A549 (cell line): ENCODE measurements around the gene MAPK1. TPM values are rescaled to one million over a fixed set of nuclear protein-coding genes. Genes with fewer than 3 reads are reported as not detected.

ENCODE experiments used
- ATAC-seq, 2 experiments: fragments of 200-7000 bp in 1 of 2; fragments of >200 bp in 1 of 2; cut with Nextera tagmentation in 1 of 2; cut with Tn5 transposase in 1 of 2; 3 replicates each; pipeline versions ENCODE4 v1.8.0 to v1.9.1; 2018 to 2020; ENCODE audit warnings: mild to moderate bottlenecking in 1 of 2, moderate library complexity in 1 of 2
- CTCF ChIA-PET: fragments of 300-600 bp; sonication (Branson Sonifier 250); formaldehyde crosslinking; extraction: SDS; loops from one replicate; lab custom pipeline; 2021; ENCODE audit warnings: antibody characterized with exemption, inconsistent platforms; lab: Yijun Ruan, JAX
- POLR2A ChIA-PET: fragments of 350-600 bp; formaldehyde crosslinking; extraction: SDS; loops from one replicate; lab custom pipeline; 2021; ENCODE audit warnings: antibody characterized with exemption, inconsistent platforms; lab: Yijun Ruan, JAX
- DNase-seq, 2 experiments: peaks; one replicate each; pipeline versions ENCODE4 v3.0.0 to v3.0.0-alpha.2; 2011 to 2016; ENCODE audit warnings: low read depth in 1 of 2, low spot score in 1 of 2
- FAIRE-seq: peaks from 2 replicates; lab custom pipeline; 2011; peaks lifted over from hg19 to GRCh38; lab: Jason Lieb, UNC
- H3K27ac ChIP-seq, 2 experiments: fragments of >200 bp; sonication (Bioruptor Twin); formaldehyde crosslinking; 3 replicates each; pipeline ENCODE4 v1.5.1; 2016 to 2017
- H3K4me1 ChIP-seq: fragments of >200 bp; sonication (Bioruptor Twin); formaldehyde crosslinking; 3 replicates; pipeline ENCODE4 v1.6.1; 2016
- H3K4me2 ChIP-seq: fragments of >200 bp; sonication (Bioruptor Twin); formaldehyde crosslinking; 3 replicates; pipeline ENCODE4 v1.6.1; 2016
- H3K4me3 ChIP-seq: fragments of >200 bp; sonication (Bioruptor Twin); formaldehyde crosslinking; 3 replicates; pipeline ENCODE4 v1.5.1; 2016
- H3K9me3 ChIP-seq: fragments of >200 bp; sonication (Bioruptor Twin); formaldehyde crosslinking; 3 replicates; pipeline ENCODE4 v1.6.1; 2016
- BHLHE40 ChIP-seq: IDR thresholded peaks from 2 replicates; pipeline ENCODE4 v1.6.1; 2012; ENCODE audit warnings: low read depth, low read length, inconsistent platforms
- CEBPB ChIP-seq, 2 experiments: fragments of >200 bp in 1 of 2; sonication (Bioruptor Twin) in 1 of 2; formaldehyde crosslinking in 1 of 2; IDR thresholded peaks; 2 replicates each; pipeline ENCODE4 v1.6.1; 2012 to 2016
- EHF ChIP-seq: fragments of 250-450 bp; sonication (Bioruptor Pico); IDR thresholded peaks from 2 replicates; pipeline ENCODE4 v1.5.0; 2020; ENCODE audit warnings: mild to moderate bottlenecking
- EP300 ChIP-seq, 2 experiments: fragments of >200 bp; sonication (Bioruptor Twin); formaldehyde crosslinking; IDR thresholded peaks; 2 replicates in 1 of 2; 3 replicates in 1 of 2; pipeline ENCODE4 v1.6.1; 2016 to 2017
- FOSL2 ChIP-seq, 2 experiments: fragments of 450-650 bp in 1 of 2; fragments of >200 bp in 1 of 2; sonication (Bioruptor Twin) in 1 of 2; formaldehyde crosslinking; IDR thresholded peaks; 2 replicates each; pipeline versions ENCODE4 v1.5.0 to v1.6.1; 2016 to 2020; ENCODE audit warnings: mild to moderate bottlenecking in 1 of 2, moderate library complexity in 1 of 2
- HOXB5 ChIP-seq: fragments of 250-450 bp; sonication (Bioruptor Pico); IDR thresholded peaks from 2 replicates; pipeline ENCODE4 v1.5.0; 2020; ENCODE audit warnings: mild to moderate bottlenecking, moderate library complexity
- JUN ChIP-seq, 2 experiments: fragments of >200 bp; sonication (Bioruptor Twin); formaldehyde crosslinking; IDR thresholded peaks; 2 replicates in 1 of 2; 3 replicates in 1 of 2; pipeline ENCODE4 v1.6.1; 2016 to 2017
- JUNB ChIP-seq: fragments of >200 bp; sonication (Bioruptor Twin); formaldehyde crosslinking; IDR thresholded peaks from 2 replicates; pipeline ENCODE4 v1.6.1; 2016
- MAFK ChIP-seq: fragments of 450-650 bp; IDR thresholded peaks from 2 replicates; pipeline ENCODE4 v1.6.1; 2014; ENCODE audit not compliant: partially characterized antibody
- MYC ChIP-seq: IDR thresholded peaks from 2 replicates; pipeline ENCODE4 v1.6.1; 2012; ENCODE audit warnings: mild to moderate bottlenecking, inconsistent platforms, low read length, improper control_type of control experiment, borderline replicate concordance
- NFE2L2 ChIP-seq: fragments of 150-350 bp; conservative IDR thresholded peaks from 2 replicates; pipeline ENCODE4 v1.6.1; 2014; ENCODE audit warnings: low read length
- POLR2A ChIP-seq: IDR thresholded peaks from 2 replicates; pipeline ENCODE4 v1.6.1; 2012; ENCODE audit warnings: mild to moderate bottlenecking, low read length
- POLR2AphosphoS2 ChIP-seq: conservative IDR thresholded peaks from 2 replicates; pipeline ENCODE4 v1.6.1; 2012; ENCODE audit warnings: low read length, improper control_type of control experiment, inconsistent platforms
- RFX5 ChIP-seq: fragments of 450-650 bp; IDR thresholded peaks from 2 replicates; pipeline ENCODE4 v1.7.1; 2014; ENCODE audit warnings: antibody characterized with exemption, mild to moderate bottlenecking, moderate library complexity
- SMC3 ChIP-seq: fragments of >200 bp; sonication (Bioruptor Twin); formaldehyde crosslinking; IDR thresholded peaks from 3 replicates; pipeline ENCODE4 v1.6.1; 2018; ENCODE audit warnings: inconsistent platforms
- SREBF2 ChIP-seq: fragments of 450-650 bp; IDR thresholded peaks from 2 replicates; pipeline ENCODE4 v1.6.1; 2014; ENCODE audit warnings: mild to moderate bottlenecking, moderate library complexity
- TFCP2L1 ChIP-seq: fragments of 250-450 bp; sonication (Bioruptor Pico); IDR thresholded peaks from 2 replicates; pipeline ENCODE4 v1.5.0; 2021; ENCODE audit warnings: mild to moderate bottlenecking
- ZSCAN20 ChIP-seq: fragments of 250-450 bp; sonication (Bioruptor Pico); IDR thresholded peaks from 2 replicates; pipeline ENCODE4 v1.8.0; 2022; ENCODE audit warnings: mild to moderate bottlenecking, moderate library complexity
- WGBS: methylation state at CpG from one replicate; pipeline ENCODE4 v1.1.6; 2017; ENCODE audit errors: missing lambda C conversion rate; 5-methylcytosine and 5-hydroxymethylcytosine counted together
- polyA plus RNA-seq, 4 experiments: library from polyadenylated mRNA; depleted of rRNA in 3 of 4; stranded (reverse); fragments of >200 nt; fragmentation: RNase III in 1 of 4; extraction: RNeasy Plus Mini Kit Qiagen cat#74134 plus additional on column Dnase treatment in 1 of 4; gene quantifications; 2 replicates in 3 of 4; 3 replicates in 1 of 4; pipeline ENCODE4 v1.2.3, GENCODE V29; 2011 to 2017
- TF ChIP-seq, protein P1 (sequence below): fragments of >200 bp; sonication (Bioruptor Twin); formaldehyde crosslinking; IDR thresholded peaks from 3 replicates; pipeline ENCODE4 v1.6.1; 2016
- TF ChIP-seq, protein P2 (sequence below): fragments of >200 bp; sonication (Bioruptor Twin); formaldehyde crosslinking; IDR thresholded peaks from 2 replicates; pipeline ENCODE4 v1.6.1; 2016
- TF ChIP-seq, protein P3 (sequence below): fragments of 200-600 bp; sonication (generic); IDR thresholded peaks from 2 replicates; pipeline ENCODE4 v1.6.1; 2016; ENCODE audit warnings: antibody characterized with exemption, mild to moderate bottlenecking, moderate library complexity

The MAPK1 gene
- polyA plus RNA-seq, 2 of the 4 experiments (the other 2 are of a cell fraction), result 28.8 to 85.5 TPM

DNA sequence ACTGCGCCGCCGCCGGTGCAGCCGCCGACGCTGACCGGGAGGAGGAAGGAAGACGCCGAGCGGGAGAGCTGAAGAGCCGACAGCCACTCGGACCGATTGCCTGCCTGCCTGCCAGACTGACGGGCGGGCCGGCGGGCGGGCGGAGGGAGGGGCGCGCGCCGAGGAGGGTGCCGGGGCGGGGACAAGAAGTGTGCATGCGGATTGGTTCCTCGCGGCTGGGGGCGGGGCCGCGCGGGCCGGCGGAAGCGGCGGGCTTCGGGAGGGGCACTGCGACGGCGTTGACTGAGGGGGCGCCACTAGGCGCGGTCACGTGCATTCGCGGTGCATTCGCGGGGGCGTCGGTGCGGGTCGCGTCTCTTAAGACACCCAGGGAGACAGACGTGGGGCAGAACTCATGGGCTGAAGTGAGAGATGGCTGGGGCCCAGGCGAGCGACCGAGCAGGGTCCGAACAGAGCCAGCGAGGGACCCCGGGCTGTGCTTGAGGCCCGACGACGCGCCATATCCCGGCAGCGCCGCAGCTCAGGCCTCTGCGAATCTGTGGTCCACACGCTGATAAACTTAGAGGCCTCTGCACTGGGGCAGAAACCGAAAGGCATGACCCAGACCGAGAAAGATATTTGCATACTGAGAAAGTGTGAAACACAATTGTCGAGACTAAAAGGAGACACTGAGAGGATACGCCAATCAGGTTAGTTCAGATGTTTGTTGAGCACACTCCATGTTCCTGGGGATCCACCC, at the start of gene MAPK1 (continued):
- TF ChIP-seq JUNB (no peak), FOSL2 (IDR thresholded peaks at IDR 0.05) (no peak), FOSL2 (CRISPR knock-in tag; IDR thresholded peaks at IDR 0.05) (no peak), RFX5 (no peak), SREBF2 (no peak), CEBPB (IDR thresholded peaks at IDR 0.05) (no peak), MYC (0 out of 2 replicates have a peak, but pooled peaks have one; percentile 11), POLR2A (peak; percentile 66), BHLHE40 (peak; percentile 68), SMC3 (no peak), POLR2AphosphoS2 (no peak), HOXB5 (no peak), ZSCAN20 (CRISPR knock-in tag) (no peak), EP300 (IDR thresholded peaks at IDR 0.05) (no peak), TFCP2L1 (CRISPR knock-in tag) (no peak), JUN (IDR thresholded peaks at IDR 0.05) (peak; percentile 51 to 76)
- TF ChIP-seq, protein P1, sequence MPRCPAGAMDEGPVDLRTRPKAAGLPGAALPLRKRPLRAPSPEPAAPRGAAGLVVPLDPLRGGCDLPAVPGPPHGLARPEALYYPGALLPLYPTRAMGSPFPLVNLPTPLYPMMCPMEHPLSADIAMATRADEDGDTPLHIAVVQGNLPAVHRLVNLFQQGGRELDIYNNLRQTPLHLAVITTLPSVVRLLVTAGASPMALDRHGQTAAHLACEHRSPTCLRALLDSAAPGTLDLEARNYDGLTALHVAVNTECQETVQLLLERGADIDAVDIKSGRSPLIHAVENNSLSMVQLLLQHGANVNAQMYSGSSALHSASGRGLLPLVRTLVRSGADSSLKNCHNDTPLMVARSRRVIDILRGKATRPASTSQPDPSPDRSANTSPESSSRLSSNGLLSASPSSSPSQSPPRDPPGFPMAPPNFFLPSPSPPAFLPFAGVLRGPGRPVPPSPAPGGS, result peak; percentile 78

DNA sequence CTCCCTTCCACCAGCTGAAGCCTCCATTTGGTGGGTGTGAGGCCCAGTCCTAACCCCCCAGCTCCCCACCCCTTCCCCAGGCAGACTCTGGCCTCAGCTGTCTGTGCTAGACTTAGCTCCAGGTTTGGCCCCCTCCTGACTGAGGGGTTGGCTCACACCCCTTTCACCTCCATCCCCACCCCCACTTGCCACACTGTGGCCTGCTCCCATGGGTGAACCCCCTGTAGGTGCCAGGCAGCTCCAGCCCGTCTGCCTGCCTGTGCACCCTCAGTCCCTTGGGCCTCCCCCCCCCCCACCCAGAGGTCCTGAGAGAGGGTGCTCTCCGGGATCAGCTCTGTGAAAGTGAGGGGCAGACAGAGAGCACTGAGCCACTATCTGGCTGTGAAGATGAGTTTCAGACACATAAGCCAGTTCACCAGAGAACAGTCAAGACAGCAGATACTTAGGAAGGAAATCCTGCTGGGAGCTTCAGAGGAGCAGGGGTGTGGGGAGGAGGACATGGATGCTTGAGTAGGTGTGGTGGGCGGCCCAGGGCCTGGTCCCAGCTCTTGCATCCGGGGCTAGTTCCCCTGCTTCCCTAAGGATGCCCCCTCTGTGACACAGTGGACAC, 49.0 kb upstream of the MAPK1 start:
- Histone ChIP-seq H3K4me3 (no peak overlapping the region), H3K27ac (no peak overlapping the region), H3K4me2 (no peak overlapping the region), H3K4me1 (no peaks in the 10 kb centered on the region), H3K9me3 (no peaks in the 10 kb centered on the region)
- DNase-seq, result no peak
- CTCF ChIA-PET, result interaction anchor here (1.4 to 2.7 kb wide), 4 partner anchors 11 to 36 kb away, joined by 3 to 15 read pairs (median 4); partner anchors contain the start of gene PPM1F
- no peak for FAIRE-seq
- WGBS, result 79% methylated on average over 2 of the region's 4 CpGs
- POLR2A ChIA-PET, result no interaction called here
- no peak for ATAC-seq
- TF ChIP-seq, protein P2, sequence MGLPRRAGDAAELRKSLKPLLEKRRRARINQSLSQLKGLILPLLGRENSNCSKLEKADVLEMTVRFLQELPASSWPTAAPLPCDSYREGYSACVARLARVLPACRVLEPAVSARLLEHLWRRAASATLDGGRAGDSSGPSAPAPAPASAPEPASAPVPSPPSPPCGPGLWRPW, result no peak
- TF ChIP-seq MAFK (no peak), NFE2L2 (no peak), EHF (CRISPR knock-in tag) (no peak)
- TF ChIP-seq, protein P3, sequence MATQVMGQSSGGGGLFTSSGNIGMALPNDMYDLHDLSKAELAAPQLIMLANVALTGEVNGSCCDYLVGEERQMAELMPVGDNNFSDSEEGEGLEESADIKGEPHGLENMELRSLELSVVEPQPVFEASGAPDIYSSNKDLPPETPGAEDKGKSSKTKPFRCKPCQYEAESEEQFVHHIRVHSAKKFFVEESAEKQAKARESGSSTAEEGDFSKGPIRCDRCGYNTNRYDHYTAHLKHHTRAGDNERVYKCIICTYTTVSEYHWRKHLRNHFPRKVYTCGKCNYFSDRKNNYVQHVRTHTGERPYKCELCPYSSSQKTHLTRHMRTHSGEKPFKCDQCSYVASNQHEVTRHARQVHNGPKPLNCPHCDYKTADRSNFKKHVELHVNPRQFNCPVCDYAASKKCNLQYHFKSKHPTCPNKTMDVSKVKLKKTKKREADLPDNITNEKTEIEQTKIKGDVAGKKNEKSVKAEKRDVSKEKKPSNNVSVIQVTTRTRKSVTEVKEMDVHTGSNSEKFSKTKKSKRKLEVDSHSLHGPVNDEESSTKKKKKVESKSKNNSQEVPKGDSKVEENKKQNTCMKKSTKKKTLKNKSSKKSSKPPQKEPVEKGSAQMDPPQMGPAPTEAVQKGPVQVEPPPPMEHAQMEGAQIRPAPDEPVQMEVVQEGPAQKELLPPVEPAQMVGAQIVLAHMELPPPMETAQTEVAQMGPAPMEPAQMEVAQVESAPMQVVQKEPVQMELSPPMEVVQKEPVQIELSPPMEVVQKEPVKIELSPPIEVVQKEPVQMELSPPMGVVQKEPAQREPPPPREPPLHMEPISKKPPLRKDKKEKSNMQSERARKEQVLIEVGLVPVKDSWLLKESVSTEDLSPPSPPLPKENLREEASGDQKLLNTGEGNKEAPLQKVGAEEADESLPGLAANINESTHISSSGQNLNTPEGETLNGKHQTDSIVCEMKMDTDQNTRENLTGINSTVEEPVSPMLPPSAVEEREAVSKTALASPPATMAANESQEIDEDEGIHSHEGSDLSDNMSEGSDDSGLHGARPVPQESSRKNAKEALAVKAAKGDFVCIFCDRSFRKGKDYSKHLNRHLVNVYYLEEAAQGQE, result no peak
